Left hindlimb (tissue), 1 donor: Measurements from ENCODE around the gene DNAJC19.

Source experiments
- DNase-seq: peaks from one replicate; pipeline ENCODE4 v3.0.0-alpha.2; 2018

Gene DNAJC19

GRCh38 chr3:180959691-180960090 is 29.8 kb downstream of the DNAJC19 start:
- DNase-seq: no peak

- no peak for DNase-seq
Observed at GRCh38 chr3:180947761-180948390, 41.7 kb downstream of the DNAJC19 start.

DNA sequence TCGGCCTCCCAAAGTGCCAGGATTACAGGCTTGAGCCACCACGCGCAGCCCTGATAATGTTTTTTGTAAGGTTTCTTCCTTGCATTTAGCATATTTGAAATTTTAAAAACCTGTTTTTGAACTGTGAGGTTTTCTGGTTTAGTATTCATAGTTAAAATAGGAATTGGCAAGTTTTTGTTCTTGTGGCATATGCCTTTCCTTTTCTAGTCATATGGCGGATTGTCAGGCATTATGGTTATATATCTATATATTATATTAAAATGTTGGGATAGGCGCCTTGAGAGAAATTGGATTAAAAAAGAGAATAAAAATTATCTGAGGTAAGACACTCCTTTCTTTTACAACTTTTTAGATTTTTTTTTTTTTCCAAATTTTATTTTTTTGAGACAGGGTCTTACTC is 48.7 kb downstream of the DNAJC19 start:
- DNase-seq: no peak

DNA sequence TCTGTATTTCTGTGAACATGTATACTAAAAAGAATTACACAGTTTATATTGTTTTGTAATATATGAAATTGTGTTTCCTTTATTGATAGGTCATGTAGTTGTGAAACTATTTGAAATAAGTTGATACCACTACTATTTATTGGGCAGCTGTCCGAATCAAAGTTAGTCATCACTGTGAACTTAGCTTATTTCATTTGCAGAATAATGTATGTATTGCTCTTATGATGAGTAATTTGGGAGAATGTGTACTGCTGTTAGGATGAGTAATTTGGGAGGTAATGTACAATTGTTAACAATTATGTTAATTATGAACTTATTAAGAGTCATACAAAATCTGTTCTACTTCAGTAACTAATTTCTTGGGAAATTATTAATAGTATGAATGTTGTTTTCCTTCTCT is 54.9 kb downstream of the DNAJC19 start:
- DNase-seq: no peak
